GM18505 (cell line): Measurements from ENCODE around the gene RACGAP1.
"Not testable (repeated sequence)": the region's sequence is repeated elsewhere in the genome, so short reads cannot be mapped to it uniquely, and the experiment has no call there.

Source experiments
- ATAC-seq: cut with Tn5 transposase; IDR thresholded peaks from one replicate; pipeline ENCODE4 v1.9.1; 2021; ENCODE audit not compliant: unreplicated experiment
- POLR2A ChIP-seq: IDR thresholded peaks from 4 replicates; pipeline ENCODE4 v1.6.1; 2011; ENCODE audit warnings: borderline replicate concordance; ENCODE audit not compliant: insufficient read depth, insufficient read length; ENCODE audit errors: extremely low read depth

The RACGAP1 gene

GRCh38 chr12:50004696-50005095 is 20.6 kb downstream of the RACGAP1 start:
- no peak for ATAC-seq
- no peak for TF ChIP-seq POLR2A

GRCh38 chr12:50003595-50003994 is 21.7 kb downstream of the RACGAP1 start:
- no peak for ATAC-seq
- TF ChIP-seq POLR2A: no peak

- no peak for ATAC-seq
Measured at GRCh38 chr12:49998453-49998852, 26.8 kb downstream of the RACGAP1 start.

GRCh38 chr12:49990273-49990672 is 35.0 kb downstream of the RACGAP1 start:
- ATAC-seq: no peak
- TF ChIP-seq POLR2A: no peak

More at GRCh38 chr12:49998453-49998852, 26.8 kb downstream of the RACGAP1 start:
- TF ChIP-seq POLR2A: no peak

GRCh38 chr12:49989400-49989799 is 35.9 kb downstream of the RACGAP1 start:
- not testable (repeated sequence) for ATAC-seq

GRCh38 chr12:49987625-49988303 is 37.5 kb downstream of the RACGAP1 start:
- TF ChIP-seq POLR2A: no peak
- ATAC-seq: no peak

GRCh38 chr12:49986476-49986875 is 38.8 kb downstream of the RACGAP1 start:
- not testable (repeated sequence) for ATAC-seq

GRCh38 chr12:49985981-49986380 is 39.3 kb downstream of the RACGAP1 start:
- no peak for TF ChIP-seq POLR2A
- ATAC-seq: no peak

GRCh38 chr12:49984476-49985359 is 40.6 kb downstream of the RACGAP1 start:
- TF ChIP-seq POLR2A: no peak
- no peak for ATAC-seq

GRCh38 chr12:49983892-49984291 is 41.4 kb downstream of the RACGAP1 start:
- no peak for ATAC-seq
- no peak for TF ChIP-seq POLR2A

- ATAC-seq: no peak
- TF ChIP-seq POLR2A: no peak
Measured at GRCh38 chr12:49982246-49983087, 42.8 kb downstream of the RACGAP1 start.

GRCh38 chr12:49980501-49981349 is 44.6 kb downstream of the RACGAP1 start:
- no peak for TF ChIP-seq POLR2A
- ATAC-seq: no peak

- no peak for ATAC-seq
- TF ChIP-seq POLR2A: no peak
Measured at GRCh38 chr12:49979791-49980190, 45.5 kb downstream of the RACGAP1 start.
